GM12891 (cell line): ENCODE measurements around the gene CPA4.

Source experiments
- POLR2A ChIP-seq: IDR thresholded peaks from 2 replicates; pipeline ENCODE4 v1.6.1; 2011; ENCODE audit warnings: low read depth, low read length, control low read depth
- POLR2AphosphoS5 ChIP-seq: IDR thresholded peaks from 2 replicates; pipeline ENCODE4 v1.6.1; 2011; ENCODE audit warnings: low read depth, low read length, control low read depth

GRCh38 chr7:130359276-130359857, 66.4 kb downstream of the CPA4 start:
- TF ChIP-seq POLR2A (no peak), POLR2AphosphoS5 (no peak)
